Measurements from ENCODE around the gene FABP7. TPM values are rescaled to one million over a fixed set of nuclear protein-coding genes. Genes with fewer than 3 reads are reported as not detected.
"Not testable (repeated sequence)": the region's sequence is repeated elsewhere in the genome, so short reads cannot be mapped to it uniquely, and the experiment has no call there.

Gene FABP7
- not detected for total RNA-seq
- long read RNA-seq, result 0 reads

GRCh38 chr6:122779667-122780066, at the start of gene FABP7:
Gene FABP7, plus strand, starts transcription at chr6:122779716. Its CDS starts 79 bp downstream, at chr6:122779795.
- no peak for DNase-seq (ENCODE audit: low spot score)
- intact Hi-C loops (cut with DNase I), result no loop called here

DNA sequence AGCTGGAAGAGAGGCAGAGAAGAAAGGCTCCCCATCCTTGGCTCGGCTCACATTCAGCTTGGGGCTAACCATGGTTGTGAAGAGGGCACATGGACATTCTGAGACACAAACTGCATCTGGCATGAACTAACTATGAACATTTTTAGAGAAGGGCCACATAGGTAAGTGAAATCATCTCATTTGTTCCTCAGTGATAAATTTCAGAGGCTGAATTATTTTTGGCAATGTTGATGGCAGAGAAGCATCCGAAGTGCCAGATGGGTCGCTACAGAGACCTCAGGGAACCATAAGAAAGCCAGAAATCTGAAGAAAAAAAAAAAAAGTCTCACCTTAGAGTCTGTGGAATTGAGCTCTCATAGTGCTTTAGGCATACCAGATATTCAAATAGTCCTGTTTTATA, 49.2 kb upstream of the FABP7 start:
- no peak for DNase-seq (ENCODE audit: low spot score)
- intact Hi-C loops (cut with DNase I), result loop anchor here (5.0 kb wide), 1 partner anchor 107 kb away; no protein-coding TSS in a partner anchor

GRCh38 chr6:122730775-122731386, 48.6 kb upstream of the FABP7 start:
- DNase-seq (ENCODE audit: low spot score), result no peak
- intact Hi-C loops (cut with DNase I), result loop anchor here (5.0 kb wide), 1 partner anchor 106 kb away; no protein-coding TSS in a partner anchor

DNA sequence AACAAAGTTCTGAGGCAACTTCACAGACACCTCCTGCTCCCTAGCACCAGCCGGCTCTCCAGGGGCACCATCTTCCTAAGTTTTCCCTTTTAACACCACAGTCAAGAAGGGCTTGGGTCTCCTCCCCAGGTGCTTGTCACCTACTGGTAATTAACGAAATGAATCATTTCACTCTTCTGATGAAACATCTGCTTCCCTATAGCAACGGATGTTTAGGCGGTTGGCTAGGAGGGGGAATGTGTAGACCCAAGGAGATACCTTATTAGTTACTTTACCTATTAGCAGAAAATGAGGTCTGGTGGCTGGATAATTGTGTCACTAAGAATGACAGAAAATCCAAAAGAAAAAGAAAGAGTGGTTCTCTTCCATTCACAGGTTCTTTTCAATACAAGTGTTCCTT, 46.3 kb upstream of the FABP7 start:
- intact Hi-C loops (cut with DNase I), result loop anchor here (5.0 kb wide), 1 partner anchor 104 kb away; no protein-coding TSS in a partner anchor
- no peak for DNase-seq (ENCODE audit: low spot score)

- no peak for DNase-seq (ENCODE audit: low spot score)
- intact Hi-C loops (cut with DNase I), result loop anchor here (5.0 kb wide), 1 partner anchor 103 kb away; no protein-coding TSS in a partner anchor
Observed at GRCh38 chr6:122734529-122735395, 44.8 kb upstream of the FABP7 start.

- DNase-seq (ENCODE audit: low spot score), result no peak
- intact Hi-C loops (cut with DNase I), result no loop called here
Observed at GRCh38 chr6:122735582-122735981, 43.9 kb upstream of the FABP7 start.

DNA sequence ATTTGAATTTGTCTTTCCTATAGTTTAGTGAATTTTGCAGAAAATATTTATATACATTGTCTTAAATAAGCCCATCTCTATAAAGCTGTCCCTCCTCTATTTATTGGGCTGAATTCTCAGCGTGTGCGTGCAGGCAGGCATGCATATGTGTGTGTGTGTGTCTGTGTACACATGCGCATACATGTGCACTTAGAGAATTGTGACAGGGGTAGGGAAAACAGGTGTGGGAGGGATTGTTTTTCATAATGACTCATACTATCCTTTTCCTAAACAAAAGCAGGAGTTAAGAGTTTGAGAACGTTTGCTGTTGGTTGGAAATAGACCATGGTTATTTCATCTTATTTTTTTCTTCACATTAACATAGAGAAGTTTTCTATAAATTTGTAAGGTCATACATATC, 43.4 kb upstream of the FABP7 start:
- no peak for DNase-seq (ENCODE audit: low spot score)
- intact Hi-C loops (cut with DNase I), result no loop called here

DNA sequence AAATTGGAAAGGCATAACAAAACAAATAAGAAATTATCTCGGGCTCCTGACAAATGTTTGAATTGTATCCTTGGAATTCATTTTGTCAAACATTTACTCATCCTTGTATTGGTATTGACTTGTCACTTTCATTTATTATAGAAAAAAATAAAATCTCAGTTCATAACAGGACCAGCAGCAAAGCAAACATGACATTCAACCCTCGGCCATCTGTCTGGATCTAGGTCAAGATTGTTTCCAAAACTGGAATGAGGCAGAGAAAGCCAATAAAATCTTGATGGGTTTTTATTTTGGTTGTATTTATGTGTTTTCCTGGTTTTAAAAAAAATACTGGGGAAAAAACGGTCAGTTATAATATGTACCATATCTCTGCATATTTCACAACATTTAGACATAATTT, 42.9 kb upstream of the FABP7 start:
- intact Hi-C loops (cut with DNase I), result no loop called here

DNA sequence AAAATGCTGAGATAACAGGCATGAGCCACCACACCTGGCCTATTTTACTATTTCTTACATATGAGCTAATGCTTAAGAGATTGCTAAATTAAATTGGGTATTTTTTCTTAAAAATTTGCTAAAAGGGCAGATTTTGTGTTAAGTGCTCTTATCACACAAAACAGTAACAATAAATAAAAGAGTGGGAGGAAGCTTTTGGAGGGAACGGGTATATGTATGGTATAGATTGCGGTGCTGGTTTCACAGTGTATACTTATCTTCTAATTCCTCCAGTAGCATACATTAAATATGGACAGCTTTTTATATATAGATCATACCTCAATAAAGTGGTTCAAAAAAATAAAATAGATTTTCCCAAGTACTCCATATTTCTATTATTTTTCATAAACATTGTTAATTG, 39.4 kb upstream of the FABP7 start:
- intact Hi-C loops (cut with DNase I), result no loop called here
- no peak for DNase-seq (ENCODE audit: low spot score)

More for the DNA sequence above, 42.9 kb upstream of the FABP7 start:
- DNase-seq (ENCODE audit: low spot score), result no peak

GRCh38 chr6:122740936-122741335, 38.6 kb upstream of the FABP7 start:
- no peak for DNase-seq (ENCODE audit: low spot score)
- intact Hi-C loops (cut with DNase I), result no loop called here

- intact Hi-C loops (cut with DNase I); DNase-seq (ENCODE audit: low spot score): not testable (repeated sequence)
Observed at GRCh38 chr6:122744247-122744646, 35.3 kb upstream of the FABP7 start.

- intact Hi-C loops (cut with DNase I); DNase-seq (ENCODE audit: low spot score): not testable (repeated sequence)
Observed at GRCh38 chr6:122744856-122745255, 34.7 kb upstream of the FABP7 start.

GRCh38 chr6:122746688-122747087, 32.8 kb upstream of the FABP7 start:
- intact Hi-C loops (cut with DNase I), result no loop called here
- DNase-seq (ENCODE audit: low spot score), result no peak

- DNase-seq (ENCODE audit: low spot score), result no peak
- intact Hi-C loops (cut with DNase I), result no loop called here
Observed at GRCh38 chr6:122747573-122747972, 31.9 kb upstream of the FABP7 start.

- intact Hi-C loops (cut with DNase I); DNase-seq (ENCODE audit: low spot score): not testable (repeated sequence)
Observed at GRCh38 chr6:122748945-122749344, 30.6 kb upstream of the FABP7 start.

DNA sequence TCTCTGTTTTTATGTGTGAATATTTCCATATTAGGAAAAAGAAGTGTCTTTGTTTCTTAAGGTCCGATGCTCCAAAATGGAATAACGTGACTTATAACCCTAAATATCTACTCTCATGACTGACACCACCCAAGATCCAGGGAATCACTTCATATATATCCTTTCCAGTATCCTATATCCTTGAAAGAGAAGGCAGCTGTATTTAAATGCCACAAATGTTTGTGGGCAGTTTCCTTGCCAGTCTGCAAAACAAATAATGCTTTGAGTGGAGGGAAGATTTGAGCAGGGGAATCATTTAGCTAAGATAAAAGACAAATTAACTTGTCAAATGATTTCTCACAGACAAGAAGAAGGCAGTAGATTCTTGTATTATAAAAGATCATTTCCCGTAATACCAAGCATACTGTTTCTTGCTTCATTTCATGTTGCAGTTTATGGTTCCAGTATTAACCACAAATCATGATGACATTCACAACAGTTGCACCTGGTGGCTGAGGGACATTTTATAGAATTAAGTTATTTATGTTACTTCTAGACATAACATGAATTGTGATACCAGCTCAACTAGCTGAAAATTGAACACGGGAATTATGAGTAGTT, 30.0 kb upstream of the FABP7 start:
- intact Hi-C loops (cut with DNase I), result no loop called here
- no peak for DNase-seq (ENCODE audit: low spot score)

- DNase-seq (ENCODE audit: low spot score), result no peak
- intact Hi-C loops (cut with DNase I), result no loop called here
Observed at GRCh38 chr6:122751326-122751725, 28.2 kb upstream of the FABP7 start.

DNA sequence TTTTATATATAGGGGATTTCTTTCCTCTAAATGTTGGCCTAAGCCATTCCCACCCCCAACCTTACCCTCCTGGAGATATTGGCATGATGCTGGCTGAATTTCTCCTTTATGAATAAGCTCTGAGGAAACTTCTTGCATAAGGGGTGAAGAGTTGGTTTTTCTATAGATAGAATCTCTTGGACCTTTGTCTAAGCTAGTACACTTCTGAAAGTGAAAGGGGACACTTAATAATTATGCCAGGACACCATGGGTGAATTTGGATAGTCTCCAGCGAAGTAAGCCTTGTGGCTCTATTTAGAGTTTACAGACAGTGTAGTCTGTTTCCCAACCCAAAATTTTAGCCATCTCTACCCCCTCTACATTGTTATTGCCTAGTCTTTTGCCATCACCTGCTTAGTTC, 27.1 kb upstream of the FABP7 start:
- DNase-seq (ENCODE audit: low spot score), result no peak
- intact Hi-C loops (cut with DNase I), result no loop called here

DNA sequence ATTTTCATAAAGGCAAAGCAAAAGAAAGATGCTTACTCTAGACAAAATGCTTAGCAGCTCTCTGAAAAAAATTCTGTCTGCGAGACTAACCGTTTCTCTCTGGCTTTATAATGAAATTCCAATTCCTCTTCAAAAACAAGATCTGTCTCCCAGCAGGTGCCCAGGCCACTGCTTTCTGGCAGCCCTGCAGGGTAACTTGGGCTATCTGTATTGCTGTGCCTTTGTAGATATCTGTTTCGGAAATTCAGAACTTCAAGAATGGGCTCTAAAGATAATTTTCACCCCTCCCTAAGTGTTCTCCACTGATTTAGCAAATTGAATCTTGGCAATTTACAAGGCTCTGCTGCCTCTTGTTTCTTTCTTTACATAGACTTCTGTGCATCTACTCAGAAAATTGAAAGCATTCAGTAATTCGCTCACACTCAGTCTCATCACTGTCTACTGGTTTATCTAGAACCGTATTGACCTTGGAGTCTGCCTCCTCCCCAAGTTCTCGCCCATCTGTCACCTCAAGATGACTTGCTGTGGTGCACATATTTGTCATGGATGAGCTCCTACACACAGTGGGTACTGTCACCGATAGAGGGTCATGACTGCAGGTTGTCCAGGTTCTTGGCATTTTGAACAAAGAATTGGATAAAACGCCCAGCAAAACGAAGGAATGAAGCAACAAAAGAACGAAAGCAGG, 26.4 kb upstream of the FABP7 start:
- intact Hi-C loops (cut with DNase I), result no loop called here
- DNase-seq (ENCODE audit: low spot score), result no peak

- intact Hi-C loops (cut with DNase I), result no loop called here
- DNase-seq (ENCODE audit: low spot score), result no peak
Observed at GRCh38 chr6:122753688-122754056, 25.8 kb upstream of the FABP7 start.

All from cardiac septum (tissue), 1 donor.